Heart left ventricle (tissue), 13 donors: ENCODE data around the gene PCNT.

Source experiments
- POLR2A ChIP-seq, 2 donors: fragments of 450-650 bp; IDR thresholded peaks; one replicate each; pipeline ENCODE4 v1.6.1; 2017; ENCODE audit warnings: antibody characterized with exemption in 2 of 2, mild to moderate bottlenecking in 2 of 2, moderate library complexity in 2 of 2
- TF ChIP-seq, protein P1 (sequence below), 12 donors: fragments of 200-600 bp; sonication (generic) in 4 of 12; IDR thresholded peaks; one replicate each; pipeline versions ENCODE4 v1.5.0 to v1.8.0; 2018 to 2022; ENCODE audit warnings: antibody characterized with exemption in 12 of 12, mild to moderate bottlenecking in 5 of 12
- donor health status: ischemic (EF 13 %, LVEDD 7.1; RV severe dilation, severe dysfunction).
- donor health status: DM: no; HTN: yes; CAD: no.
- donor health status: DM: no; HTN: no; CAD: no.
- donor health status: ischemic (EF 25% LVEDD 6.9; RV normal size, moderate dysfunction).
- donor health status: ischemic (EF 25% LVEDD 5.7; RV mildly dilated, moderate dysfunction).
- donor health status: ischemic (EF 35%, LVEDD 5.7; RV mildly dilated, moderate dysfunction).
- donor health status: nonischemic (EF 11% LVEDD 7.7; RV severe dilation, severe dysfunction).
- donor health status: DM: yes; HTN: yes; CAD: no.
- donor health status: PGD.
- donor health status: ischemic (EF 29% LVEDD 5.4; RV normal size, mild dysfunction).
- donor health status: nonischemic (EF 23%, LVEDD 6.1; RV moderate dilation, normal function).

DNA sequence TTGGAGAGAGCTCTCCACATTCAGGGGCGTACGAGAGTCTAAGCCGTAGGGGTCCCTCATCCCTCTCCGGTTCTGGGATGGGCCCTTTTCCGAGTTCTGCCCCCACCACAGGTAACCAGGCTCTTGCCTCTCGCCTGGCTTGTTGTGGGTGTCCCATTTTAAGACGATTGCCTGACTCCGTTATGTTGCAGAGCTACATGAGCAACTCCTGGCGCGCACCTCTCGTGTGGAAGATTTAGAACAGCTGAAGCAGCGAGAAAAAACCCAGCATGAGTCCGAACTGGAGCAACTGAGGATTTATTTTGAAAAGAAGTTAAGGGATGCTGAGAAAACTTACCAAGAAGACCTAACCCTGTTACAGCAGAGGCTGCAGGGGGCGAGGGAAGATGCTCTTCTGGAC lies 29.0 kb downstream of the PCNT start:
- TF ChIP-seq, protein P1, sequence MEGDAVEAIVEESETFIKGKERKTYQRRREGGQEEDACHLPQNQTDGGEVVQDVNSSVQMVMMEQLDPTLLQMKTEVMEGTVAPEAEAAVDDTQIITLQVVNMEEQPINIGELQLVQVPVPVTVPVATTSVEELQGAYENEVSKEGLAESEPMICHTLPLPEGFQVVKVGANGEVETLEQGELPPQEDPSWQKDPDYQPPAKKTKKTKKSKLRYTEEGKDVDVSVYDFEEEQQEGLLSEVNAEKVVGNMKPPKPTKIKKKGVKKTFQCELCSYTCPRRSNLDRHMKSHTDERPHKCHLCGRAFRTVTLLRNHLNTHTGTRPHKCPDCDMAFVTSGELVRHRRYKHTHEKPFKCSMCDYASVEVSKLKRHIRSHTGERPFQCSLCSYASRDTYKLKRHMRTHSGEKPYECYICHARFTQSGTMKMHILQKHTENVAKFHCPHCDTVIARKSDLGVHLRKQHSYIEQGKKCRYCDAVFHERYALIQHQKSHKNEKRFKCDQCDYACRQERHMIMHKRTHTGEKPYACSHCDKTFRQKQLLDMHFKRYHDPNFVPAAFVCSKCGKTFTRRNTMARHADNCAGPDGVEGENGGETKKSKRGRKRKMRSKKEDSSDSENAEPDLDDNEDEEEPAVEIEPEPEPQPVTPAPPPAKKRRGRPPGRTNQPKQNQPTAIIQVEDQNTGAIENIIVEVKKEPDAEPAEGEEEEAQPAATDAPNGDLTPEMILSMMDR (IDR thresholded peaks at IDR 0.05): no peak
- no peak for TF ChIP-seq POLR2A (IDR thresholded peaks at IDR 0.05)
